PC-3 (cell line): ENCODE measurements around the gene TRIP6. TPM values are rescaled to one million over a fixed set of nuclear protein-coding genes. Genes with fewer than 3 reads are reported as not detected.
A peak's percentile ranks its signal among the peaks of the same experiment; 100 is the strongest.

Source experiments
- ATAC-seq: fragments of 200-7000 bp; cut with Tn5 transposase; 2 replicates; pipeline ENCODE4 v1.9.1; 2020; ENCODE audit warnings: mild to moderate bottlenecking, moderate library complexity
- BruUV-seq: library from RNA; stranded (reverse); fragments of 400-500 nt; replicated peaks from 2 replicates; lab custom pipeline; 2021; lab: Mats Ljungman, UMichigan
- CTCF ChIA-PET: fragments of 300-600 bp; sonication (Branson Sonifier 250); formaldehyde crosslinking; loops from one replicate; lab custom pipeline; 2022; ENCODE audit warnings: antibody characterized with exemption; lab: Charles Lee
- POLR2A ChIA-PET: fragments of 300-600 bp; sonication (Branson Sonifier 250); formaldehyde crosslinking; loops from one replicate; lab custom pipeline; 2022; ENCODE audit warnings: antibody characterized with exemption; ENCODE audit not compliant: unreplicated experiment; lab: Charles Lee
- DNase-seq: peaks from one replicate; pipeline ENCODE4 v3.0.0-alpha.2; 2015
- H2AFZ ChIP-seq: fragments of 300-600 bp; sonication (generic); 2 replicates; pipeline ENCODE4 v1.6.0; 2016; ENCODE audit warnings: antibody characterized with exemption, low read length
- H3F3A ChIP-seq: fragments of 300-600 bp; sonication (generic); one replicate; pipeline ENCODE4 v1.6.0; 2017; ENCODE audit warnings: antibody characterized with exemption, low read length, control low read depth, mild to moderate bottlenecking; ENCODE audit not compliant: unreplicated experiment
- H3K27ac ChIP-seq: fragments of 300-600 bp; sonication (generic); 2 replicates; pipeline ENCODE4 v1.5.1; 2016; ENCODE audit warnings: mild to moderate bottlenecking, low read length
- H3K27me3 ChIP-seq: fragments of 300-600 bp; sonication (generic); 2 replicates; pipeline ENCODE4 v1.6.1; 2016; ENCODE audit warnings: low read length, mixed read lengths
- H3K36me3 ChIP-seq: fragments of 300-600 bp; sonication (generic); 2 replicates; pipeline ENCODE4 v1.6.1; 2016; ENCODE audit warnings: low read depth, mixed run types, low read length, mixed read lengths
- H3K4me1 ChIP-seq: fragments of 300-600 bp; sonication (generic); 2 replicates; pipeline ENCODE4 v1.5.1; 2016; ENCODE audit warnings: low read length; ENCODE audit not compliant: insufficient read depth
- H3K4me2 ChIP-seq: fragments of 300-600 bp; sonication (generic); 2 replicates; pipeline ENCODE4 v1.6.0; 2016; ENCODE audit warnings: low read length
- H3K4me3 ChIP-seq: fragments of 300-600 bp; sonication (generic); 2 replicates; pipeline ENCODE4 v1.5.1; 2016; ENCODE audit warnings: mild to moderate bottlenecking, low read length, mixed read lengths
- H3K79me2 ChIP-seq: fragments of 300-600 bp; sonication (generic); 2 replicates; pipeline ENCODE4 v1.6.1; 2017; ENCODE audit warnings: low read length, mixed read lengths
- H3K9ac ChIP-seq: fragments of 300-600 bp; sonication (generic); 2 replicates; pipeline ENCODE4 v1.6.0; 2016; ENCODE audit warnings: mild to moderate bottlenecking, low read length
- H3K9me2 ChIP-seq: fragments of 300-600 bp; sonication (generic); replicated peaks from 2 replicates; pipeline ENCODE4 v1.6.1; 2016; ENCODE audit warnings: mixed run types, low read length, mixed read lengths
- H3K9me3 ChIP-seq: fragments of 300-600 bp; sonication (generic); 2 replicates; pipeline ENCODE4 v1.6.1; 2016; ENCODE audit warnings: low read length, mixed read lengths
- H4K20me1 ChIP-seq: fragments of 300-600 bp; sonication (generic); 2 replicates; pipeline ENCODE4 v1.6.1; 2016; ENCODE audit warnings: low read length, mixed read lengths
- EZH2 ChIP-seq: fragments of 300-600 bp; sonication (generic); IDR thresholded peaks from one replicate; pipeline ENCODE4 v1.6.1; 2017; ENCODE audit warnings: antibody characterized with exemption, mild to moderate bottlenecking, low read length; ENCODE audit not compliant: unreplicated experiment
- EZH2phosphoT487 ChIP-seq: fragments of 300-600 bp; sonication (generic); IDR thresholded peaks from 2 replicates; pipeline ENCODE4 v1.6.1; 2018; ENCODE audit warnings: mild to moderate bottlenecking, antibody characterized with exemption, low read length, borderline replicate concordance
- intact Hi-C: fragments of 100-400 bp; cut with micrococcal nuclease; formaldehyde crosslinking; loops from 2 replicates; pipeline ENCODE4 v1.9.0; 2023
- total RNA-seq: library from RNA; depleted of rRNA; stranded (reverse); fragments of >200 nt; gene quantifications from 2 replicates; pipeline ENCODE4 v1.2.3, GENCODE V29; 2014
- TF ChIP-seq, protein P1 (sequence below): fragments of 300-600 bp; sonication (generic); conservative IDR thresholded peaks from 2 replicates; pipeline ENCODE4 v1.5.1; 2017; ENCODE audit warnings: antibody characterized with exemption, low read depth, mild to moderate bottlenecking, low read length

TRIP6 gene
- total RNA-seq, 1 experiment from 2014 or later: 11.3 TPM

DNA sequence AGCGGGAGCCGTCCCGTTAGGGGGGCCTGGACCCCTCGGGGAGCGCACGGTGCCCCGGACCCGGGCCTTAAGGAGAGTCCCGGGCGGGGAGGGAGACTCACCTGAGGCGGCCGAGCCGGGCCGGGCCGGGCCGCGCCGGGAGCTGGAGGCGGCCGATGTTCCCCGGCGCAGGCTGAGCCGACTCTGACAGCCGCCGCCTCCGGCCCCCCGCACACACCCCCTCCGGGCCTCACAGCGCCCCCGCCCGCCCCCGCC is 28.4 kb downstream of the TRIP6 start, which contains the start of gene ACHE:
ACHE (minus strand) TSS at position 188 of the 255 bp plus-strand sequence. CDS start 1,656 bp downstream, outside the sequence.
- intact Hi-C loops: loop anchor here (5.0 to 10.0 kb wide), 2 partner anchors 72 to 239 kb away; partner anchors contain the start of gene MUC12
- Histone ChIP-seq H3K4me2 (peak within 1 kb of the TSS; percentile 86), H3K4me3 (peak within 1 kb of the TSS; percentile 63), H4K20me1 (no peaks in the 10 kb centered on the region), H3K79me2 (no peaks in the 10 kb centered on the region), H3K9me3 (no peaks in the 10 kb centered on the region), H3K4me1 (peaks cover 16% of the 10 kb centered on the region), H3K9ac (peak within 1 kb of the TSS; percentile 12; the same call in 1 of the 2 replicates), H2AFZ (peak within 1 kb of the TSS; percentile 64; the same call in 1 of the 2 replicates), H3K36me3 (no peaks in the 10 kb centered on the region), H3K27me3 (peaks cover 17% of the 10 kb centered on the region), H3K9me2 (no peaks in the 10 kb centered on the region), H3F3A (no peaks in the 10 kb centered on the region), H3K27ac (no peak within 1 kb of the TSS)
- POLR2A ChIA-PET: interaction anchor here (0.7 kb wide), 1 partner anchor 74 kb away, joined by 3 read pairs; the partner anchor contains the start of gene MUC12
- no TSS peak for BruUV-seq
- CTCF ChIA-PET: interaction anchor here (0.6 kb wide), 1 partner anchor 68 kb away, joined by 4 read pairs; no protein-coding TSS in a partner anchor
- TF ChIP-seq EZH2 (no peak), EZH2phosphoT487 (no peak)
- TF ChIP-seq, protein P1, sequence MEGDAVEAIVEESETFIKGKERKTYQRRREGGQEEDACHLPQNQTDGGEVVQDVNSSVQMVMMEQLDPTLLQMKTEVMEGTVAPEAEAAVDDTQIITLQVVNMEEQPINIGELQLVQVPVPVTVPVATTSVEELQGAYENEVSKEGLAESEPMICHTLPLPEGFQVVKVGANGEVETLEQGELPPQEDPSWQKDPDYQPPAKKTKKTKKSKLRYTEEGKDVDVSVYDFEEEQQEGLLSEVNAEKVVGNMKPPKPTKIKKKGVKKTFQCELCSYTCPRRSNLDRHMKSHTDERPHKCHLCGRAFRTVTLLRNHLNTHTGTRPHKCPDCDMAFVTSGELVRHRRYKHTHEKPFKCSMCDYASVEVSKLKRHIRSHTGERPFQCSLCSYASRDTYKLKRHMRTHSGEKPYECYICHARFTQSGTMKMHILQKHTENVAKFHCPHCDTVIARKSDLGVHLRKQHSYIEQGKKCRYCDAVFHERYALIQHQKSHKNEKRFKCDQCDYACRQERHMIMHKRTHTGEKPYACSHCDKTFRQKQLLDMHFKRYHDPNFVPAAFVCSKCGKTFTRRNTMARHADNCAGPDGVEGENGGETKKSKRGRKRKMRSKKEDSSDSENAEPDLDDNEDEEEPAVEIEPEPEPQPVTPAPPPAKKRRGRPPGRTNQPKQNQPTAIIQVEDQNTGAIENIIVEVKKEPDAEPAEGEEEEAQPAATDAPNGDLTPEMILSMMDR: no peak
- no peak for DNase-seq
- peak; percentile 12 for ATAC-seq

DNA sequence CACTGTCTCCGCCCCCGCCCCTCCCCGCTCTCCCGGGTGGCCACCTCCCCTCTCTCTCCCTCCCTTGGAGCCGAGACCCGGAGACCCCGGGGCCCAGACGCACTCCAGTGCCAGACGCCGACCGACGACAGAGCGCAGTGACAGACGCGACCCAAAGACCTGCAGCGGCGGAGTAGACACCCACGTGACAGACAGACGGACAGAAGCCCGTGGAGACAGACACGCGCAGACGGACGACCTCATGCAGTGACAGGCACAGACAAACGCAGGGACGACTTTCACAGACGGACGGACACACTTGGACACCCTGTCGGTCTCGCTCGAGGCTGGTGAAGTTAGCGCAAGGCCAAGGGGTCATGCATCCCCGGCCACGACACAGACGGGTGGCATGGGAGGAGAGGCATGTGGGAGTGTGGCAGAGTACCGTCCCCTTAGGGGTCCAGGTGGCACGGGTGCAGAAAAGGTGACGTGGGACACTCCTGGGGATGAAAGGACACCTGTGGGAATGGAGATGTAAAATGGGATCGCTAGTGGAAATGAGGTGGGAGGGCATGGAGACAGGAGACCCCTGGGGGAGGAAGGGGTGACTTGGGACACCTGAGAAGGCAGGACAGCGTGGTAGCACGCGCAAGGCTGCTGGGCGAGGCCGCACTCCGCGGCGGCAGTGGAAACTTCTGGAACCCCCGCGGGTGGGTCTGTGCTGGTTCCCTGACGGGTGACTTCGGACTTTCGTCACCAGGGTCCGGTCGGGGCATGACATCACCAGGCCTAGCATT is 29.0 kb downstream of the TRIP6 start:
- TF ChIP-seq, protein P1: no peak
- TF ChIP-seq EZH2phosphoT487: no peak
- peak; percentile 91 for TF ChIP-seq EZH2
- no peaks in the 10 kb centered on the region for H3K79me2 ChIP-seq
- POLR2A ChIA-PET: interaction anchor here (0.7 kb wide), 1 partner anchor 73 kb away, joined by 3 read pairs; the partner anchor contains the start of gene MUC12
- no peaks in the 10 kb centered on the region for H3K36me3 ChIP-seq
- no peaks in the 10 kb centered on the region for H3K9me2 ChIP-seq
- H3K9me3 ChIP-seq: no peaks in the 10 kb centered on the region
- BruUV-seq: TSS peak; percentile 83
- H3K4me3 ChIP-seq: peak overlapping the region; percentile 38
- peaks cover 11% of the 10 kb centered on the region for H3K4me1 ChIP-seq
- H4K20me1 ChIP-seq: no peaks in the 10 kb centered on the region
- H3K9ac ChIP-seq: no peak overlapping the region
- H3F3A ChIP-seq: no peaks in the 10 kb centered on the region
- no peak overlapping the region for H3K27ac ChIP-seq
- no peak overlapping the region for H2AFZ ChIP-seq
- intact Hi-C loops: loop anchor here (5.0 to 10.0 kb wide), 2 partner anchors 71 to 239 kb away; partner anchors contain the start of gene MUC12
- CTCF ChIA-PET: interaction anchor here (0.6 kb wide), 1 partner anchor 69 kb away, joined by 4 read pairs; no protein-coding TSS in a partner anchor
- H3K4me2 ChIP-seq: peak overlapping the region; percentile 65
- DNase-seq: no peak
- peak; percentile 6 for ATAC-seq
- H3K27me3 ChIP-seq: peaks cover 17% of the 10 kb centered on the region
